DOHH2 (cell line): Measurements from ENCODE around the gene RLN3.

Source experiments
- EZH2phosphoT487 ChIP-seq: fragments of 200-600 bp; sonication (generic); IDR thresholded peaks from 2 replicates; pipeline ENCODE4 v1.6.1; 2017; ENCODE audit warnings: borderline replicate concordance, mild to moderate bottlenecking, antibody characterized with exemption, low read length, moderate library complexity, mixed read lengths
- TF ChIP-seq, protein P1 (sequence below): fragments of 200-600 bp; sonication (generic); IDR thresholded peaks from one replicate; pipeline ENCODE4 v1.5.1; 2014; ENCODE audit warnings: antibody characterized with exemption, mild to moderate bottlenecking, low read depth, low read length; ENCODE audit not compliant: poor library complexity, severe bottlenecking

DNA sequence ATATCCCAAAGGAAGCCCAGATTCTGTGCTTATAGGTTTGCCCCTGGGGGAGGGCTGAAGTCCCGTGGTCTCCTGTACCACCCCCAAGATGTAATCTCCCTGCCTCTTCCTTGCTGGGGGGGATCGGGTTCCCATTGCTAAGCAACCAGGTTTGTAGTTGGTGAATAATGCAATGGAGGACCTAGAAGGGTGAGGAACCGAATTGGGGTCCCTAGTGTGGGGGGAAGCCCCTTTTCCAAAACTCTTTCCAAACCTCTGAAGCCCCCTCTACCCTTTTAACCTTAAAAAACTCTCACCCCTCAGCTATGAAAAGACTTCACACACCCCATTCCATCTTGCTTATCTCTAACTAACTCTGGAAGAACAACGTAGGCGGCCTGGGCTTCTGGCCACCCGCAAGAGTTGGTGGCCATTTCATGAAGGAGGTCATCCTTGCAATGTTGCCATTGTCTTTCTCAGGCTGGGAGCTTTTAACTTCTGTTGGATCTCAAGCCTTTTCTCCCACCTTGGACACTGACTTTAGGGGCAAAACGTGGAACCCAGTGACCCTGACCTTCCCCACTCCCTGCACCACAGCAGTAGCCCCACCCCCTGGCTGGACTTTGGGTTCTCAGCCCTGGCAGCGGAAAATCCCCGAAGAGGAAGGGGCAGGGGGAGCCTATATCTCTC lies 33.3 kb downstream of the RLN3 start:
- TF ChIP-seq, protein P1, sequence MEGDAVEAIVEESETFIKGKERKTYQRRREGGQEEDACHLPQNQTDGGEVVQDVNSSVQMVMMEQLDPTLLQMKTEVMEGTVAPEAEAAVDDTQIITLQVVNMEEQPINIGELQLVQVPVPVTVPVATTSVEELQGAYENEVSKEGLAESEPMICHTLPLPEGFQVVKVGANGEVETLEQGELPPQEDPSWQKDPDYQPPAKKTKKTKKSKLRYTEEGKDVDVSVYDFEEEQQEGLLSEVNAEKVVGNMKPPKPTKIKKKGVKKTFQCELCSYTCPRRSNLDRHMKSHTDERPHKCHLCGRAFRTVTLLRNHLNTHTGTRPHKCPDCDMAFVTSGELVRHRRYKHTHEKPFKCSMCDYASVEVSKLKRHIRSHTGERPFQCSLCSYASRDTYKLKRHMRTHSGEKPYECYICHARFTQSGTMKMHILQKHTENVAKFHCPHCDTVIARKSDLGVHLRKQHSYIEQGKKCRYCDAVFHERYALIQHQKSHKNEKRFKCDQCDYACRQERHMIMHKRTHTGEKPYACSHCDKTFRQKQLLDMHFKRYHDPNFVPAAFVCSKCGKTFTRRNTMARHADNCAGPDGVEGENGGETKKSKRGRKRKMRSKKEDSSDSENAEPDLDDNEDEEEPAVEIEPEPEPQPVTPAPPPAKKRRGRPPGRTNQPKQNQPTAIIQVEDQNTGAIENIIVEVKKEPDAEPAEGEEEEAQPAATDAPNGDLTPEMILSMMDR = no peak
- no peak for TF ChIP-seq EZH2phosphoT487
